Measurements from ENCODE around the gene ATXN10. TPM values are rescaled to one million over a fixed set of nuclear protein-coding genes. Genes with fewer than 3 reads are reported as not detected.
"Not testable (repeated sequence)": the region's sequence is repeated elsewhere in the genome, so short reads cannot be mapped to it uniquely, and the experiment has no call there.

Gene ATXN10
- total RNA-seq, 1 donor from 2014 or later, result 101 TPM

DNA sequence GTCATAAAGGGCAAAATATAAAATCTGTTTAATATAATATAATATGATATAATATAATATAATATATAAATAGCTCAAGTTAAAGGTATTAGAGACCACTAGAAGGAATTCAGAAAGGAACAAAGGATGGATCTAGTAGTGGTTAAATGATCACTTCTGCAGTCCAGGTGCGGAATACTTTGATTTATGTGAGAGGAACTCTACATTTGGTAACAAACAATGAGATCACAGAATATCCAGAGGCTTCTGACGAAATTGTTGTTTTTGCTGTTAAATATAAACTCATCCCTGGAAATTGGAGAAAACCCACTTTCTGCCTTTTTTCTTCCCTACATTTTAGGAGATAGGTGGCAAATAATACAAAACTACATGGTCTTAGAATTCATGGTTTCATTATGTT is 36.0 kb downstream of the ATXN10 start:
- no peak for DNase-seq (ENCODE audit: low read depth)

DNA sequence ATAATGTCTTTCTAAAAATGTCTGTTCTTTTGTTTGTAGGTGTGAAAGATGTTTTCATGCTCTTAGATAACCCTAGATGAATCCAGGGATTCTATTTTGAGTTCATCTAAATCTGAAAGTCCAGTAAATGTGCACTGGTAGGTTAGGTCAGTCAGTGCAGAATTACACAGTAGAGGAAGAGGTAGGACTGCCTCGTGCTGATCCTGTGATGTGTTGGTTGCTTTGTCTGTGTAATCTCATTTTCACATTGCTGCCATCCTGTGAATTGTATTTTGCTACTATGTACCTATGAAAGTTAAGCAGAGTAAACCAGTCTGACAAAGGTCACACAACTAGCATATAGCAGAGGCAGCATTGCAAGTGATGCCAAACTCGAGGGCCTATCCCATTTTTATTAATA is 36.5 kb downstream of the ATXN10 start:
- no peak for DNase-seq (ENCODE audit: low read depth)

DNA sequence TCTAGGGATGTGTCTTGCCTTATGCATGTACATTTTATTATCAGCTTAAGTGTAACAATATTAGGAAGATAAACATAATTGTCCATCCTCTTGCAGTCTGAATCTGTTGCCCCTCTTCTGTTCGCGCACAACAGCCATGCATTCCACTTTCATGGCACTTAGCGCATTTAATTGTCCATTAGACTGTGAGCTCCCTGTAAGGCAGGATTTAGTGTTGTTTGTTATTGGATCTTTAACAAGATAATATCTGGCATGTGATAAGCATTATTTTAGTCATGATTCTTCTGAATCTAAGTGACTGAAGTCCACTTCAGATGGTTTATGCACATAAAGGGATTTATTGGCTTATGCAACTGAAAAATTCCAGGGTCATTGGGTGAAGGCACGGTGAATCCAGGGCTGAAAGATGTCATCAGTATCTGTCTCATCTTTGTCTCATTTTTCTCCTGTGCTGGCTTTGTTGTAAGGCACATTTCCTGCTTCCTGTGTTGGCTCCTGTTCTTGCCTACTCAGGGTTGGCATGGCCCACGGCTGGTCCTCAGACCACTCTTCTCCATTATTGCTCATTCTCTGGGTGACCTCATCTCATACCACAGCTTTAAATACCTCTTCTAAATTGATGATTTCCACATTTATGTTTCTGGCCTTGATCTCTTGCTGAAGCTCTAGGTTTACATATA is 37.6 kb downstream of the ATXN10 start:
- DNase-seq (ENCODE audit: low read depth), result peak; percentile 36

DNA sequence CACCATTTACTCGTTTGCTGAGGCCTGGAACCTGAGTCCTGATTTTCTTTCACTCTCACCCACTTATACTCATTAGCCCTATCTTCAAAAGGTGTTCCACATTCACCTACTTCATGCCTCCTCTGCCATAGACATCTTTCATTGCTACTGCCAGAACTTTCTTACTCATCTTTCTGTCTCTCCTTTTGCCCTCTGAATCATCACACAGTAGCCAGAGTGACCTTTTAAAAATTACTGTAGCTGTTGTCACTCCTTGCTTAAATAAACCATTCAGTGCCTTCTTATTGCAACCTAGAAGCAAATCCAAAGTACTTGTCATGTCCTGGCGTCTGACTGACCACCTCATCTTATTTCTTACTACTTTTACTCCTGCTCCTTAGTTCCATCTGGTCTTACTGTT is 38.2 kb downstream of the ATXN10 start:
- peak; percentile 44 for DNase-seq (ENCODE audit: low read depth)

DNA sequence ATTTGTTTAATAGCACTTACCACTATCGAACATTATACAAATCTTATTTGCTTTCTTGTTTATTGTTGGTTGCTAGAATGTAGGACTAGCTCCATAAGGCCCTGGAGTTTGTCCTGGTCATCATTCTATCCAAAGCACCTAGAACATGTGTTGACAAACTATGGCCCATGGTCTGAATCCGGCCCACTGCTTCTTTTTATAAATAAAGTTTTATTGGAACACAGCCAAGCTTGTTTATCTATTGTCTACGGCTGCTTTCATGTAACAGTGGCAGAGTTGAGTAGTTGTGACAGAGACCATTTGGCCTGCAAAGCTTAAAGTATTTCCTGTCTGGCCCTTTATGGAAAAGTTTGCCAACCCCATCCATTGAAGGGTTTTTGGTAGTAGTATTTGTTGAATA is 38.8 kb downstream of the ATXN10 start:
- DNase-seq (ENCODE audit: low read depth), result no peak

DNA sequence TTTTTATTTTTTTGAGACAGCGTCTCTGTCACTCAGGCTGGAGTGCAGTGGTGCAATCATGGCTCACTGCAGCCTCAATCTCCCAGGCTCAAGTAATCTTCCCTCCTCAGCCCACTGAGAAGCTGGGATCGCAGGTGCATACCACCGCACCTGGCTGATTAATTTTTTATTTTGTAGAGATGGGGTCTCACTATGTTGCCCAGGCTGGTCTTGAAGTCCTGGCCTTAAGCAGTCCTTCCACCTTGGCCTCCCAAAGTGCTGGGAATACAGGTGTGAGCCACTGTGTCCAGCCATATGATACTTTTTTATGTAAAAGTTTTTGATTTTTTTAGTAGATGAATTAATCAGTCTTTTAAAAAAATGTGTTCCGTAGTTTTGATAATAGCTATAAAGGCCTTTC is 42.8 kb downstream of the ATXN10 start:
- not testable (repeated sequence) for DNase-seq (ENCODE audit: low read depth)

DNA sequence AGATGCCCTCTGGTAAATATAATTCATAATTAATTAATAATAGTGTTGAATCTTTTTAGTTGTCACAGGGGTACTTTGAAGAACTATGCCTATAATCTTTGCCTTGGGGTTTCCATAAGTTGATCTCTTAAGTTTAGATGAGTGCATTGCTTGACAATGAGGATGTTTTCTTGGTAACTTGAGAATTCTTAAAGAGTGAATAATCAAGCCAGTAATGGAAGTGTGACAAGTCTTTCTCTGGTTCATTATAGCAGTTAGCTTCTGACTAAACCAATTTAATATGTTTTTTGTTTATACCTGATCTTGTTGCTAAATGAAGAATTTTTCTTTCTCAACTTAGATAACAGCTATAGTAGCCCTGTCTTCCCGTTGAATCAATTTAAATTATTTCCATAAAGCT is 46.2 kb downstream of the ATXN10 start:
- no peak for DNase-seq (ENCODE audit: low read depth)

DNA sequence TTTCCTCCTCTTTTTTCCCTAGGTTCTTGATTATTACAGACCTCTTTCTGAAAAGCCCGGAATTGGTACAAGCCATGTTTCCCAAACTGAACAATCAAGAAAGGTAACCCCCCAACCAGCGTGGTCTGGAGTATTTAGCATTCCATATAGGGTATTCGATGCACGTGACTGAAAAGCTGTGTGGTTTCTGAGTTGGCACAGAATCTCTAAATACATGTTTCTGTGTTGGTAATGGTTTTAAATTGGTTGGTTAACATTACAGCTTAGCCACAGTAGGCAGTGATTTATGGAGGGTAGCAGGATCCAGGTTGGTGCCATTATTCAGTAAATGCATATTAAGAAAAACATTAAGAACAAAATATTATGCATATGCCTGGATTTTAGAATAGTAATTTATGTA is 46.8 kb downstream of the ATXN10 start:
- DNase-seq (ENCODE audit: low read depth), result no peak

DNA sequence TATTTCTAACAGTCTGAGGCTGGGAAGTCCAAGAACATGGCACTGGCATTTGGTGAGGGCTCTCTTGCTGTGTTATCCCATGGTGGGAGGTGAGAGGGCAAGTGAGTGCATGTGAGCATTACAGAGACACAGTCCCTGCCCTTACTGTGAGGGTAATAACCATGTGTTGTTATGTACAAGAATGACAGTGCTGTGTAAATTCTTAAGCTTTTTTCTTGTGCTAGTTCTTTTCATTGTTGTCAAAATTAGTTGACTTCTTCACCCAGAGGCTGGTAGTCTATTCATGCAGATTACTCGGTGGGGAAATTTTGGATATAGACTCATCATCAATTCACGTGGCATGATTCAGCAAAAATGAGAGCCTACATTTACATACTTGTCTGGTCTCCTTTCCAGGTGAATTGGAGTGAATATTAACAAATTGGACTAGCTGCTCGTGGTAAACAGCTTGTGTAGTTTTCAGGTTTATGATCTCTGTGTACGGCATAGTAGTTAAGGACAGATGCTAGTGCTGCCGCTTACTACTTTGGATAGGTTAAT is 49.3 kb downstream of the ATXN10 start:
- DNase-seq (ENCODE audit: low read depth), result no peak

DNA sequence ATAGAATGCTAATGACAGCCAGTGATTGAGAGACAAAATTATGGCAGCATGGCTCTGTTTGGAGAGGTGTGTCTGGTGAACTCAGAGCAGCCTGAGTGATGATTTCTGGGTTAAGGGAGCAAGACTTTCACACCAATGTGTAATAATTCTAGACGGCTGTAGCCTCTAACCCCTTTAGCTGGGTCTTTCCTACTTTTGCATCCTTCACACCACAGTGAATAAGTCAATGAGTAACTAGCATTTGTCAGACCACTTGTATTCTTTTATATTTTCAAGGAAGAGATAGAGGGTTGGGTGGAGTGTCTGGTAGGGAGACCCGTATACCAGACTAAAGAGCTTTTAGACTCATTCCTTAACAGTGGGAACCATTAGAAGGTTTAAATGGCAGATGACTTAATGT is 50.4 kb downstream of the ATXN10 start:
- no peak for DNase-seq (ENCODE audit: low read depth)

DNA sequence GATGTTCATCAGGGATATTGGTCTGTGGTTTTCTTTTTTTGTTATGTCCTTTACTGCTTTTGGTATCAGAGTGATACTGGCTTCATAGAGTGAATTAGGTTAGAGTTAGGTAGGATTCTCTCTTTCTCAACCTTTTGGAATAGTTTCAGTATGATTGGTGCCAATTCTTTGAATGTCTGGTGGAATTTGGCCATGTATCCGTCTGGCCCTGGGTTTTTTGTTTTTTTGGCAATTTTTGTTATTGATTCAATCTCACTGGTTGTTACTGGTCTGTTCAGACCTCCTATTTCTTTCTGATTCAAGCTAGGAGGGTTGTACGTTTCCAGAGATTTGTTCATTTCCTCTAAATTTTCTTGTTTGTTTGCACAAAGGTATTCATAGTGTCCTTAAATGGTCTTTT is 54.4 kb downstream of the ATXN10 start:
- DNase-seq (ENCODE audit: low read depth), result no peak

DNA sequence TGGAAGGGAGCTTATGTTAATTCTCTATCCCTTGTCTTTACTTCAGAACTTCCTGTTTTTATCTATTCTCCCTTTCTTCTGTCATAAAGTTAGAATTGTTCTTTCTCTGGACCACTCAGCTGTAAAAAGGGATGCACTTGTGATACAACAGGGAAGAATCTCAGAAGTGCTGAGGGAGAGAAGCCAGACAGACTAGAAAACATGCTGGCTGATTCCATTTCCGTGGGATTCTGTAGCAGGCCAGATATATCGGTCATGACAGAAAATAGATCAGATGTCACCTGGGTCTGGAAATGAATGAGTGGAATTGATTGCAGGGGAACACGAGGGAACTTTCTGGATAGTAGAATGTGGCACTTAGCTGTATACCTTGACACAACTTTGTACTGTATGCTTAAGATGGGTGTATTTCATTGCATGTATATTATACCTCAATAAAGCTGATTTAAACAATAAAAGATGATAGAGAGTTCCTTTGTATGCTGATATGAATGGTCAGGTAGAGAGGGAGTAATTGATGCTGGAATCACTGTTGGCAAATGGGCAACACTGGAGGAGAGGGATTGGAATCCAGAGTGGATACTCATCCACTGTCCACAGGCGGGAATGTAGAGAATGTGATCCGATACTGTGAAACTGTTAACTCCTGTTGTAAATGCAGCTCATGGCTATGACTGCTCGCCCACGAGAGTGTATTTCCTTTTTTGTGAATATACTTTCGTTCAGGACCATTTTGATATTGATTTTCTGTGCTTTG is 59.6 kb downstream of the ATXN10 start:
- DNase-seq (ENCODE audit: low read depth), result peak; percentile 36

DNA sequence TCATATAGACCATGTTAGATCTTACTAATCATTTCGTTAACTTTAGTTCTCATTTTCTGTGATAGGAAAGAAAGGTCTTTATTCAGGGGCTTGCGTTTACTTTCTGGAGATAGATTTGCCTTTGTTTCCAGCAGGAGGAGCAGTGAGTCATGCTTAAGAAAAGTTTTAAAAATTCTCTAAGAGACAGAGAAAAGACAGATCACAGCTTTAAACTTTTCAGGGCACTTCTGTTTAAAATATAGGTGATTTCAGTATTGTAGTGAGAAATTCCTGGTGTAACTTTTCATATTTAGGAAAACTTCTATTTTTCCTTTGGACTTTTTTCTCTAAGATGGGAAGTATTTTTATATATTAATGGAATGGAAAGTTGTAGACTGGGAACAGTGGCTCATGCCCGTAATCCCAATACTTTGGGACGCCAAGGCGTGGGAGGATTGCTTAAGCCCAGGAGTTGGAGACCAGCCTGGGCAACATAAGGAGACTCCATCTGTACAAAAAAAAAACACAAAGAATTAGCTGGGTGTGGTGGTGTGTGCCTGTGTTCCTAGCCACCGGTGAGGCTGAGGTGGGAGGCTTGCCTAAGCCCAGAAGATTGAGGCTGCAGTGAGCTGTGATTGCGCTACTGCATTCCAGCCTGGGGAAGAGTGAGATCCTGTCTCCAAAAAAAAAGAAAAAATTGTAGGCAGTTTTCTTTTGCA is 60.3 kb downstream of the ATXN10 start:
- no peak for DNase-seq (ENCODE audit: low read depth)

DNA sequence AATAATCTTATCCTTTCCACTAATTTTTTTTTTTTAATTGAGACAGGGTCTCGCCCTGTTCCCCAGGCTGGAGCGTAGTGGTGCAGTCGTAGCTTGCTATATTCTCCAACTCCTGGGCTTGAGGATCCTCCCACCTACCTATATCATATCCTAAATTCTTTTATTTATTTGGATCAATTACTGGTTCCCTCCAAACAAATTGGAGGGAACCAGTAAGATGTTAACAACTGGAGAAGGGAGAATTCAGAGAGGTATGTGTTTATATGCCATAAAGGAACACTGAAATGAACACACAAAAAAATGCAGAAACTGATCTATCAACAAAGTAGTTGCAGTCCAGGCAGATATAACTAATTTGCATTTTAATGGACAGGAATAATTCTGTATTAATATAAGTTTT is 63.6 kb downstream of the ATXN10 start:
- DNase-seq (ENCODE audit: low read depth), result no peak

DNA sequence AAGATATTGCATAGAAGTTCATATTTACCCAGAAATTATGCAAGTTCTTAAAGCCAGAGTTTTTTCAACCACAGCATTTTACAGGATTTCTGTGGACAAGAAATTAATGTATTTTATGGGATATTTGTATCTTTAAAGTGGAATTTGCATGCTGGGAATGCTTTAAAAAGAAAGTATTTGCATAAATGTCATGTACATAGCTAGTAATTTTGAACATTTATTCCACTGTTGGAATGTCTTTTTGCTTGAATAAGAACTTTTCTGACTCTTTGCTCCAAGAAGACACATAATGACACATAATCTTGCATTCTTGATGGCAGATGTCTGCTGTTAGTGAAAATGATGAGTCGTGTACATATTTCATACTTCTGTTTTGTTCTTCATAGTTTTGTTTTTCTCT is 66.6 kb downstream of the ATXN10 start:
- DNase-seq (ENCODE audit: low read depth), result no peak

DNA sequence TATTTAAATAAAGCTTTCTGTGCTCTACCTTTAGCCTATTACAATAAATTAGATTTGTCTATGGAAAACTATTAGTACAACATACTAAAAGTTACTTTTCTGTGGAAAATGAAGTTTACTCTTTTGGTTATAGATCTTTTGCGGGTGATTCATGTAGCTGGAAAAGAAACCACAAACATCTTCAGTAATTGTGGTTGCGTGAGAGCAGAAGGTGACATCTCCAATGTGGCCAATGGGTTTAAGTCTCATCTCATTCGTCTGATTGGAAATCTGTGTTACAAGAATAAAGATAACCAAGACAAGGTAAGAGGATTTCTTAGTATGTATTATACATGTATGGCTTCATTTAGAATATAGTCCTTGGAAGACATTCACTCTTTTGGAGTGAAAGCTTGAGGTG is 68.6 kb downstream of the ATXN10 start:
- DNase-seq (ENCODE audit: low read depth), result no peak

DNA sequence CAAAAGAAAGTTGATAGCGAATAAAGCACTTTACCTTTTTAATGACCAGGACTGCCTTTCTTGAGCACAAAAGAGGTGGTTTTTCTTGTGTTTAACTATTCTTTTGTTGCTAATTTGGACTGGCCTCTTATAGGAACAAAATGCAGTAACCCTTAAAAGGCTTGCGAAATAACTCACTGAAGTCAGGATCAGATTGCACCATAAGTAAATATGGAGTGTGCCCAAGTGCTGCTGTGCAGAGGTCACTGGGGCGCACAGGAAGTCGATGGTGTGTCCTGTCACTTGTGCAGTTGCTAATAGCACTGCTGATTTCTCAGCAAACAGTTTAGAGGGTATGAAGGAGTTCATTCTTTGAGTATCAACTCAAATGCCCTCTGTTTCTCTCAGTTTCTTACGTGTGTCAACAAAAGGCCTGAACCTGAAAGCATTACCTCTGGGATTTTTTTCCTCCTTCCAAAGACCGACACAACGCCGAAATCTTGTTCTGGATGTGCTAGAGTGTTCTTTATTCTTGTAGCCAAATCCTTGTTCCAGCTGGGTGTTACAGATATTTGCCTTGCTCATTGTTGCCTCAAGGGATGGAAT is 71.3 kb downstream of the ATXN10 start:
- no peak for DNase-seq (ENCODE audit: low read depth)

DNA sequence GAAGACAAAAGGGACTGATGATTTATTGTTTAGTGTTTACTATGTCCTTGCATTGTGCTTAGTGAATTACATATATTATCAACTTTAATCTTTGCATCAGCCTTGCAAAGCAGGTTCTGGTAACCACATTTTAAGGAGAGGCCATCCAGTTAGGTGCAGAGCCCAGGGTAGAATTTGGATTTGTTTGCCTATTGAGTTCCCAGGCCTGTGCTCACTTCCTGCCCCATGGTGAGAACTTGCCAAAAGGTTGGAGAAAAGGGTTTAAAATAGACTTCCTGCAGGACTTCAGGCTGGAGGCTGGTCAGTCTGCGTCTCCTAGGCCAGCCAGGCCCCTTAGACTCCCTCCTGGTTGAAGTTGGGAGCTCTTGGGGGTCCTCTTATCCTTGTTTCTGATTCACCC is 72.1 kb downstream of the ATXN10 start:
- no peak for DNase-seq (ENCODE audit: low read depth)

DNA sequence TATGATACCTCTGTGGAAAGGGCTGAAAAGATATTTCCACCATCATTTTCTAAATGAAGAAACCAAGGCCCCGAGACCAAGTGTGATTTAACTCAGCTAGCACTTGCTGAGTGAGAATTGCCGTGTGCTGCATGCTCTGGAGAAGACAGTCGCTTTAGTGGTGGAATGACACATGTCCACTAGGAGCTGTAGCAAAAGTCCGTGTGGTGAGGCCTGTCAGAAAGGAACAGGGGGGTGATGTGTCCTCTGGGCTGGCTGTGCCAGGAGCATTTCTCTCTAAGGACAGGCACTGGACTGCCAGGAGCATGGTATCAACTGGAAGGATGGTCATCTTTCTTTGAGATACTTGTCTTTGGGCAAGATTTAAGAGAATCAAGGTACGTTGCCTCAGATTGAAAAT is 72.8 kb downstream of the ATXN10 start:
- no peak for DNase-seq (ENCODE audit: low read depth)

DNA sequence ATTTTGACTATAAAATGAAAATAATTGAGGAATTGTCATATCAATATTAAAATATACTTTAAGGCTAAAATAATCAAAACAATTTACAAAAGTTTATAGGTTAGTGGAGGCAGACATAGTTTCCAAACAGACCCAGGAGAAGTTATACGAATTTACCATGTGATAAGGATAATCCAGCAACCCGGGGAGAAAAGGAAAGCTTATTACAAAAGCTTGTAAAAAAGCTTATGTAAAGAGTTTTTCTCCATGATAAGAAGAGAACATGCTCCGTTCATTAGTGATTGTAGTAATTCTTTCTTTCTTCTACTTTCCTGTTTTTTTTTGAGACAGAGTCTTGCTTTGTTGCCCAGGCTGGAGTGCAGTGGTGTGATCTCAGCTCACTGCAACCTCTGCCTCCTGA is 79.0 kb downstream of the ATXN10 start:
- no peak for DNase-seq (ENCODE audit: low read depth)

DNA sequence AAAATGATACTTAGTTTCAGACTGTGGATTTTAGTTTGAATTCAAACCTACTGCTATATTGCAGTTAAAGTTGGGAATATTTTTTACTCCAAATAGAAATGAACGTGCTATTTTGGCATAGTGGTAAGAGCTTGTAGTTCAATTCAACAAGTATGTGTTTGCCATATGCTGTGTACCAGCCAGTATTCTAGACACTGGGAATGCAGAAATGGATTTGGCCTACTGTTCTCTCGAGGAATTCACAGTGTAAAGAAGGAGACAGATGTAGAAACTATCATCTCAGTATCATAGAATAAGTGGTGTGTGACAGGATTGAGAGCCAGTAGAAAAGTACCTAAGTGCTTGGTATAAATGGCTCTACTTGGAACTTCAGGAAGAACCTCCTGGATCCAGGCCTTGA is 80.4 kb downstream of the ATXN10 start:
- DNase-seq (ENCODE audit: low read depth), result no peak

DNA sequence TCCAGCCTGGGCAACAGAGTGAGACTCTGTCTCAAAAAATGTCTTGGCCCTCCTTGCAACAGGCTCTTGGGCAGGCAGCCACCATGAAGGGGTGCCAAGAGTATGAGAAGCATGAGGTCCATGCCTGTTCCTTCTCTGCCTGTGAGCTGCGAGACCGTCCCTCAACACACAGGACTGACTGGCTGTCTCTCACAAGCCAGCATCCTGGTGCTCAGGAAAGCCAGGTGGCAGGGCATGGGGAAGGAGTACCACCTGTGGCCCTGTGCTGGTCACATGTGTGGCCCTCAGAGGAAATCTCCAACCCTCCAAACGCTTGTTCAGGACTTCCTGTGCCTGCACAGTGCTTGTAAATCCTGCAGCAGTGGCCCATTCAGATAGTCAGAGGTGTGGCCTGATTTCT is 83.2 kb downstream of the ATXN10 start:
- DNase-seq (ENCODE audit: low read depth), result no peak
